Mesendoderm (in vitro differentiated cells): ENCODE data around the gene PHYKPL.

Source experiments
- DNase-seq: peaks from one replicate; pipeline ENCODE4 v3.0.0; 2013
- H2AK5ac ChIP-seq: 2 replicates; pipeline ENCODE4 v1.6.1; 2013; ENCODE audit warnings: low read length, inconsistent platforms
- H2BK120ac ChIP-seq: 2 replicates; pipeline ENCODE4 v1.6.1; 2013; ENCODE audit warnings: low read depth, mild to moderate bottlenecking, low read length, moderate library complexity, mixed read lengths
- H2BK15ac ChIP-seq: replicated peaks from 2 replicates; pipeline ENCODE4 v1.6.1; 2013; ENCODE audit warnings: low read depth, mild to moderate bottlenecking, moderate library complexity
- H2BK5ac ChIP-seq: 2 replicates; pipeline ENCODE4 v1.6.1; 2013; ENCODE audit warnings: low read length, inconsistent platforms
- H3K18ac ChIP-seq: 2 replicates; pipeline ENCODE4 v1.6.1; 2013; ENCODE audit warnings: mild to moderate bottlenecking, low read length, mixed read lengths
- H3K23ac ChIP-seq: one replicate; pipeline ENCODE4 v1.6.1; 2013; ENCODE audit warnings: low read length
- H3K27ac ChIP-seq: 2 replicates; pipeline ENCODE4 v1.5.1; 2013; ENCODE audit warnings: low read depth, mild to moderate bottlenecking, inconsistent platforms, low read length, moderate library complexity
- H3K27me3 ChIP-seq: 2 replicates; pipeline ENCODE4 v1.6.1; 2013; ENCODE audit warnings: low read length, control low read depth, mild to moderate bottlenecking, inconsistent platforms; ENCODE audit not compliant: insufficient read depth, poor library complexity
- H3K36me3 ChIP-seq: 2 replicates; pipeline ENCODE4 v1.6.1; 2013; ENCODE audit warnings: low read length, inconsistent platforms; ENCODE audit not compliant: control insufficient read depth, insufficient read depth
- H3K4ac ChIP-seq: one replicate; pipeline ENCODE4 v1.6.1; 2013; ENCODE audit warnings: low read depth, mild to moderate bottlenecking, low read length, moderate library complexity
- H3K4me1 ChIP-seq: 2 replicates; pipeline ENCODE4 v1.6.1; 2013; ENCODE audit warnings: low read depth, low read length, inconsistent platforms; ENCODE audit not compliant: control insufficient read depth
- H3K4me2 ChIP-seq: 2 replicates; pipeline ENCODE4 v1.6.1; 2013; ENCODE audit warnings: low read length
- H3K4me3 ChIP-seq: 2 replicates; pipeline ENCODE4 v1.5.1; 2013; ENCODE audit warnings: mild to moderate bottlenecking, low read length
- H3K56ac ChIP-seq: one replicate; pipeline ENCODE4 v1.6.1; 2013; ENCODE audit warnings: low read length
- H3K79me1 ChIP-seq: 2 replicates; pipeline ENCODE4 v1.6.1; 2013; ENCODE audit warnings: low read length, inconsistent platforms
- H3K79me2 ChIP-seq: 2 replicates; pipeline ENCODE4 v1.6.1; 2013; ENCODE audit warnings: mild to moderate bottlenecking, low read length; ENCODE audit not compliant: control insufficient read depth, insufficient read depth
- H3K9ac ChIP-seq: 2 replicates; pipeline ENCODE4 v1.6.1; 2013; ENCODE audit warnings: low read length, inconsistent platforms
- H4K5ac ChIP-seq: one replicate; pipeline ENCODE4 v1.6.1; 2013; ENCODE audit warnings: low read length
- H4K8ac ChIP-seq: one replicate; pipeline ENCODE4 v1.6.1; 2013; ENCODE audit warnings: low read depth, mild to moderate bottlenecking, control low read depth, low read length, moderate library complexity
- WGBS: extraction: QIAGEN DNeasy Blood & Tissue Kit; methylation state at CpG from one replicate; pipeline ENCODE4 v1.1.7; 2013; ENCODE audit warnings: low lambda C conversion rate, missing lambda C conversion rate; ENCODE audit not compliant: insufficient coverage; ENCODE audit errors: extremely low coverage; 5-methylcytosine and 5-hydroxymethylcytosine counted together

The PHYKPL gene

GRCh38 chr5:178234121-178234749, 1.6 kb upstream of the PHYKPL start:
- WGBS, result no CpG with 5 or more reads among the region's 7 CpGs
- H2BK15ac ChIP-seq, result no peak overlapping the region
- H3K4ac ChIP-seq, result no peak overlapping the region

DNA sequence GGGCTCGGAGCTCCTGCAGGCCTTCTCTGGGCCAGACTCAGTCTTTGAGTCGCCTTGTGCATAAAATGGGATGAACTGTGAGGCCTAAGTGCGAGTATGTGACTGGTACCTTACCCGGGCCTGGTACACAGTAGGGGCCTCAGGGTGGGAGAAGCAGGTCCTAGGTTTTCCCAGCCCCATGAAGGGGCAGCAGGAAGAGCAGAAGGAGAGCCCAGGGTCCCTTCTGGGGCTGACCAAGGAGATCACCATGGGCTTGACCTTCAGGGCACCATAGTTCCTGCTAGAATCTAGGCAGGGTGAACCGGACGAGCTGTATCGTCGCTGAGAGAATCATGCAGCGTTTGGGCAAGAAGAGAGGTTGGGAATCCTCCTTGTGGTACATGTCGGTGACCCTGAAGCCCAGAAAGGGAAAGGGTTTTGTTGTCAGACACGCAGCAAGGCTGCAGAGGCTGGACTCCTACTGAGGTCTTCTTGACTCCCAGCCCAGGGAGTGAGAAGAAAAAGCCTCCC, 373 bp upstream of the PHYKPL start:
- Histone ChIP-seq H3K27ac (no peak overlapping the region), H3K4me2 (peak overlapping the region; percentile 35), H3K4ac (no peak overlapping the region), H3K27me3 (no peaks in the 10 kb centered on the region), H3K79me2 (peaks cover 13% of the 10 kb centered on the region), H3K79me1 (peaks cover 17% of the 10 kb centered on the region), H3K4me1 (peaks cover 2% of the 10 kb centered on the region), H4K5ac (peak overlapping the region; percentile 85), H3K23ac (no peak overlapping the region), H2BK15ac (no peak overlapping the region), H3K18ac (peak overlapping the region; percentile 10), H2BK5ac (peak overlapping the region; percentile 2), H3K4me3 (no peak overlapping the region), H3K9ac (peak overlapping the region; percentile 70), H4K8ac (no peak overlapping the region), H3K56ac (peak overlapping the region; percentile 82), H2AK5ac (peak overlapping the region; percentile 32), H2BK120ac (no peak overlapping the region), H3K36me3 (peaks cover 10% of the 10 kb centered on the region)
- no CpG with 5 or more reads among the region's 11 CpGs for WGBS
- no peak for DNase-seq

More at GRCh38 chr5:178234121-178234749, 1.6 kb upstream of the PHYKPL start:
- Histone ChIP-seq H2AK5ac (no peak overlapping the region), H3K9ac (no peak overlapping the region), H3K23ac (no peak overlapping the region), H2BK5ac (no peak overlapping the region), H3K4me3 (no peak overlapping the region), H3K4me2 (no peak overlapping the region), H3K4me1 (peaks cover 2% of the 10 kb centered on the region), H3K18ac (no peak overlapping the region), H3K27ac (no peak overlapping the region), H3K36me3 (peaks cover 1% of the 10 kb centered on the region), H4K5ac (no peak overlapping the region), H4K8ac (no peak overlapping the region), H3K79me1 (peaks cover 17% of the 10 kb centered on the region), H2BK120ac (no peak overlapping the region), H3K27me3 (no peaks in the 10 kb centered on the region), H3K79me2 (peaks cover 13% of the 10 kb centered on the region), H3K56ac (no peak overlapping the region)
- DNase-seq, result no peak

GRCh38 chr5:178231539-178232123, 971 bp downstream of the PHYKPL start:
- H3K23ac ChIP-seq, result peak overlapping the region; percentile 97
- H2BK120ac ChIP-seq, result no peak overlapping the region
- no peak overlapping the region for H3K27ac ChIP-seq
- H3K9ac ChIP-seq, result peak overlapping the region; percentile 99
- H3K4me1 ChIP-seq, result peaks cover 2% of the 10 kb centered on the region
- H4K8ac ChIP-seq, result no peak overlapping the region
- H3K79me1 ChIP-seq, result peaks cover 17% of the 10 kb centered on the region
- DNase-seq, result no peak
- no CpG with 5 or more reads among the region's 21 CpGs for WGBS
- no peak overlapping the region for H2BK5ac ChIP-seq
- H3K27me3 ChIP-seq, result no peaks in the 10 kb centered on the region
- H3K4ac ChIP-seq, result peak overlapping the region; percentile 95
- peak overlapping the region; percentile 96 for H3K56ac ChIP-seq
- no peak overlapping the region for H2BK15ac ChIP-seq
- peak overlapping the region; percentile 81 for H3K4me2 ChIP-seq
- no peak overlapping the region for H2AK5ac ChIP-seq
- H3K4me3 ChIP-seq, result peak overlapping the region; percentile 88
- peaks cover 17% of the 10 kb centered on the region for H3K36me3 ChIP-seq
- no peak overlapping the region for H4K5ac ChIP-seq
- peaks cover 13% of the 10 kb centered on the region for H3K79me2 ChIP-seq
- peak overlapping the region; percentile 91 for H3K18ac ChIP-seq

GRCh38 chr5:178230879-178231538, 1.6 kb downstream of the PHYKPL start:
- Histone ChIP-seq H3K79me2 (peaks cover 13% of the 10 kb centered on the region), H3K79me1 (peaks cover 17% of the 10 kb centered on the region), H3K4me2 (peak overlapping the region; percentile 81), H3K23ac (no peak overlapping the region), H3K56ac (peak overlapping the region; percentile 96), H3K9ac (peak overlapping the region; percentile 99), H2AK5ac (no peak overlapping the region), H3K27me3 (no peaks in the 10 kb centered on the region), H3K4me3 (no peak overlapping the region), H3K4me1 (peaks cover 2% of the 10 kb centered on the region), H3K18ac (no peak overlapping the region), H2BK15ac (no peak overlapping the region), H4K8ac (no peak overlapping the region), H2BK120ac (no peak overlapping the region), H3K36me3 (peaks cover 17% of the 10 kb centered on the region), H3K4ac (no peak overlapping the region), H4K5ac (no peak overlapping the region), H3K27ac (no peak overlapping the region), H2BK5ac (no peak overlapping the region)
- no CpG with 5 or more reads among the region's 9 CpGs for WGBS
- DNase-seq, result no peak

- Histone ChIP-seq H3K9ac (no peak overlapping the region), H3K4ac (no peak overlapping the region), H3K23ac (no peak overlapping the region), H3K27me3 (no peaks in the 10 kb centered on the region), H3K4me1 (peaks cover 2% of the 10 kb centered on the region), H4K8ac (no peak overlapping the region), H4K5ac (no peak overlapping the region), H2BK5ac (no peak overlapping the region), H3K4me3 (no peak overlapping the region), H3K36me3 (peaks cover 17% of the 10 kb centered on the region), H3K56ac (no peak overlapping the region), H2BK15ac (no peak overlapping the region), H3K18ac (no peak overlapping the region), H3K4me2 (no peak overlapping the region), H2BK120ac (no peak overlapping the region), H3K27ac (no peak overlapping the region), H3K79me1 (peaks cover 17% of the 10 kb centered on the region), H2AK5ac (no peak overlapping the region), H3K79me2 (peaks cover 13% of the 10 kb centered on the region)
- no CpG with 5 or more reads among the region's 10 CpGs for WGBS
- DNase-seq, result no peak
Measured at GRCh38 chr5:178229861-178230260, 2.7 kb downstream of the PHYKPL start.
